ENCODE data around the gene PCNX2. TPM values are rescaled to one million over a fixed set of nuclear protein-coding genes. Genes with fewer than 3 reads are reported as not detected.

PCNX2 gene
- total RNA-seq, 1 experiment from 2014 or later = 18.6 TPM

DNA sequence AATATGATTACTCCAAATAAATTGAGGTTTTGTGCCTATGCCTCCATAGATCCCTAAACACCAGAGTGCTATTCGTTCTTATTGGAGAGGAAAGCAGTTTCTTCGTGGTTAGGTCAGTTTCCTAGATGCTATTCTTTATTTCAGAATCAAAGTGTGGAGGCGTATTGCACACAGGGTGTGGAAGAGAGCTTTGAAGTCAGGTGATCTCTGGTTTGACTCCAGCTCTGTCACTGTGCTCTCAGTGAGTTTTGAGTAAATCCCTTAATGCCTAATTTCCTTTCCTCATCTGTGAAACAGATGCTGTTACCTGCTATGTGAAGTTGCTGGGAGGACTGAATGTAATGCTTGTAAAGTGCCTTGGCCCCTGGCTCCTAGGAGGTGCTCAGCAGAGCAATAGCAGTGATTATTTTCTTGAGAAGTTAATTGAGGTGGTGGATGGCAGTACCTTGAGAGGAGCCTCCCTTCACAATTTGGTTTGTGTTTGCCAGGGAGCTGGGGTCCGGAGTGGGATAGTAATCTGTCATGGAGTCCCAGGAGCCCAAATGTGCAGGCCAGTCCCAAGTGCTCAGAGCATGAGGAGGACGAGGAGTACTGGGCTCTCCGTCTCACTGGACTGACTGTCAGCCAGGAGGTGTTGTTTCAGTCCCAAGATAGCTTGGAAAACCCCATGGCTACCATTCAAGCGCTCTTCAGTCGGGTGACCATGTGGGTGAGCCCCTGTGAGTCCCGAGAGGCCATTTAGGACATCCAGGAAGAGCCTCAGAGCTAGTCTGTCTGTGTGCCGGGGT, 330.2 kb downstream of the PCNX2 start:
- DNase-seq (ENCODE audit: low spot score) = no peak

DNA sequence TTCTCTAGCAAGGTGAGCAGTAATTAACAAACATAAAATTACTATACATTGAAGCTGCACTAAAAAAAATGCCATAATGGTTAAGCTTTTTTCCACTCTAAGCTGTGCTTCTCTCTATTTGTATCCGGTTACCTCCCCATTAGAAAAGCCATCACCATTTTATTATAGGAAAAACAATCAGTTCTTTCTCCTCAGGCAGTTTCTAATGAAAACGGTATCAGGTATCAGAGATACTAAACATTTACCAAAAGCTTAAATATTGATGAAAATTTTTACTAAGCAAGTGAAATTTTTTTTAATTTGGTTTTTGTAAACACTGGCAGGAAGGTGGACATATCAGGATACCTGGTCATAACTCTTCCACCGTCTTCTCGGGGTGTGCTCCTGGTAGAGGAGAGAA, 330.9 kb downstream of the PCNX2 start:
- no peak for DNase-seq (ENCODE audit: low spot score)

DNA sequence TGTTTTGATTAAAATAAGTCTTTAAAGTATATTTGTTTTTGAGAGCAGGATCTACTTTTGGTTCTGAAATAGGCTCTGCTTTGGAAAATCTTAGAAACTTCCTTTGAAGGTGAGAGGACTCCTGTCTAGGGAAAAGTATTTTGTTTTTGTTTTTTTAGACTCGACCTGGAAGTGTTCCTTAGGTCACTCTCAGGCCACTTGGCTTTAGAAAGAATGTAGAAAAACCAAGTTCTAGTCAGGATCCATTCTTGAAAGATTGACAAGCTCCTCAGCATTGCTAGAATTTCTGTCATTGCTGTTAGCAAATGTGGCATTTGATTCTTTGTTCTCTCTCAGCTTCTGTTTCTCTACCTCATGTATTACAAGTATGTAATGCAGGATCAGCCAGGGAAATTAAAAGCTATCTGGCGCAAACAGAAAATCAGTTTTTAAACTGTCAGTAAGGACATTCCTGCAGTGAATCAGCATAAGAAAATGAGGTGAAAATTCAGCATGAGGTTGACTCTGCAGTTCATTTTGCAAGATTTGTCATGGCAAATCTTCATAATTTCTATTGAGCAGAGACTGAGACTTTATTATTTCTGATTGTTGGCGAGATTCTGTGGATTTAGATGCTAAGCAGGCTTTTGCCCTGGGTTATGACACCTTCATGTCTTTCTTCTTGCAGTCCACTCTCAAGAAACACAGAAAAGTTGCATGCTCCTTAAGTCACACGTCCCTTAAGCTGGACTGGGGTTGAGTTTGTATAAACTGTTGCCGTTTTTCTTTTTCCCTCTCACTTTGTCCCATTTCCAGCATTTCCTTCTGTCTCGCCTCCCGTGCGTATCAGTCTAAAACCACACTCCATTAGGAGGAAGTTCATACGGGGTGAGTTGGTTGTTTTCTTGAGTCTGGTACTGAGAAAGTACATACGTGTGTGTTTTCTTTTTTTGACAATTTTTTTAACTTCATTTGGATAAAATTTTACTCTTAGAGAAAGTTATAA, 332.5 kb downstream of the PCNX2 start:
- DNase-seq (ENCODE audit: low spot score) = no peak

DNA sequence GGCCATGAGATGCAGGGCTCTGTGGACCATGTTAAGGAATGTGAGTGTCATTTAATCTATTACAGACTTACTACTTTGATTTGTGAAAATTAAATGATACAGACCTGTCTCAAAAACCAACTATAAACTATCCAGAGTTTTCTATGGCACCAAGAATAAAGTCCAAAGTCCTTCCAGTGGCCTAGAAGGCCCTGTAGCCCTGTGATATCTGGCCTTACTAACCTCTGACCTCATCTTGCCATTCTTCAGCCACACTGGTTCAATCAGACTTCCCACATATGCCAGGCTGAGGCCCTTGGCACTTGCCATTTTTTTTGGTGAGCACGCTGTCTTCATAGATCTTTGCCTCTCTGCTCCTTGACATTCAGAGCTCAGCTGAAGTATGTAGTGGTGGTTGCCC, 337.5 kb downstream of the PCNX2 start:
- DNase-seq (ENCODE audit: low spot score) = no peak

DNA sequence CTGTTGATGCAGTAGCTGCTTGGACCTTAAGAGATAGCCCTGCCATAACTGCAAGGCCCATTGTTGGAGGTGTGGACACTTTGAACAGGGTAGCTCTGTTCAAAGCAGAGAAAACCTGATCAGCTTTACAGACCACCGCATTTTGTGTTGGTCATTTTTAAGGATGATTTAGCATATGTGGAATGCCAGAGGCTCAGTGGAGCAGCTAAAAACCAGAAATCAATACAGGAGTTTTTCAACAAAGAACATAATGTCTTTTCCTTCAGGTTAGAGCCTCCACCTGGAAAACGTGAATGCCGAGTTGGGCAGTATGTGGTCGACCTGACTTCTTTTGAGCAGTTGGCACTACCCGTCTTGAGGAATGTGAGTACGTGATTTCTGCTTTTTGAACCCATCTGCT, 339.4 kb downstream of the PCNX2 start:
- DNase-seq (ENCODE audit: low spot score) = no peak

DNA sequence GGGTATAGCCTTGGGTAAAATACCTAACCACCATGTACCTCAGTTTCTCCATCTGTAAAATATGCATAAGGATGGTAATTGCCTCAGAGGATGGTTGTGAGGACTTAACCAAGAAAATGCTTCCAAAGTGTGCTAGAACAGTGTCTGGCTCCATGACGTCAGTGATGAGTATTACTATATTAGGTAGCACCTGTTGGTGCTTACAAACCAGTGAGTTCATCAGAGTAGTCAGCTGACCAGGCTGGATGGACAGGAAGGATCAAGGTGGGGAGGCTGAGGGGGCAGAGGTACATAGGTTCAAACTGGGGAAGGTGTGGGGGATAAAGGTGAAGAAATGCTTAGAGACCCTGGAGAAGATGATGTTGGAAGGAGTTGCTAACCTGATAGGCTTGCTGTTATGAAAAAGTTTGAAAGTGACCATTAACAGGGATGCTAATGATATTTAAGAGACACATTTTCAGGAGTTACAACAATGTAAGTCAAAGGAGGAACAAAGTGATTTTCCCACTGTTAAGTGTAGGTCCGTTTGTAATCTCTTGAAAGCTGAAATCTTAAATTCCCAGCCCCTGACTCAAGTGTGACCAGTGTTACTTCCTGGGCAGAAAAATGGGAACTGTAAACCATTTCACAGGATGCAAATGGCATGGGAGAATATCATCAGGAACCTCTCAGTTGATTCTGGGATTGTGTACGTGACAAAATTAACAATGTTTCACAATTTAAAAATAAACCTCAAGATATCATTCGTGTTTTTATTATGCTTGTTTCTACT, 340.7 kb downstream of the PCNX2 start:
- no peak for DNase-seq (ENCODE audit: low spot score)

DNA sequence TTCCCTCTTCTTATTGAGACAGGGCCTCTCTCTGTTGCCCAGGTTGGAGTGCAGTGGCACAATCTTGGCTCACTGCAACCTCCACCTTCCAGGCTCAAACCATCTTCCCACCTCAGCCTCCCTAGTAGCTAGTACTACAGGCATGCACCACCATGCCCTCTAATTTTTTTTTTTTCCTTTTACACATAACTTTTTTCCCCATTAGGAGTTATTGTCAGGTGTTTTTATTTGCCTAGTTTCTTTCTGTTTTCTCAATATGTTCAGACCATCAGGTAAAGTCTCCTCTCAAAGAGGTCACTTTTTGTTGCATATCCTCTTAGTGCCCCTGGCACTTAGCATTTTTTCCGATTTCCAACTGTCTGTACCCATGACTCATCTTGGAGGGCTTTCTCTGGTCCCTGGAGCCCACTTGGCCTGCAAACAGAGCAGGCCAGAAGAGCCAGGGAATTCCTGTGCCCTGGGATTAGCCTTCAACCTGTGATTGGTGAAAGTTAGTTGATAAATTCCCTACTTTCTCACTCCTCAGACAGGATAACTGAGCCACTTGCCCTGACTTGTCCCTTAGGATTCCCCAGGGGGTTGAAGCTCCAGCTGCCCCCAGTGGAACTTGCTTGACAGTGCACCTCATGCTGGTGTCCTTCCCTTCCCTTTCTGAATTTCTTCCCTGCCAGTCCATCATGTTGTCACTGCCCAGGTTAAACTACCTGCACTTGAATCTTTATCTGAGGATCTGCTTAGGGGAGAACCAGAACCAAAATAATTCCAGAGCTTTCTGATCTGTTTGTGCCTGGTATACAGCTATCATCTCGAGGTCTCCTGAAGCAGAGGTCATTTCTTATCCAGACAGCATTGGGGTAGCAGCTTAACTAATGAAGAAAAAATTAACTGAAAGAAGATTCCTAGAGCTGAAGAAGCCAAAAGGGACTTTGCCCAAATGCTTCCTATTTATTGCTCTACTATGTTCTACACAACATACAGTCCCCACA, 342.7 kb downstream of the PCNX2 start:
- peak; percentile 48 for DNase-seq (ENCODE audit: low spot score)

DNA sequence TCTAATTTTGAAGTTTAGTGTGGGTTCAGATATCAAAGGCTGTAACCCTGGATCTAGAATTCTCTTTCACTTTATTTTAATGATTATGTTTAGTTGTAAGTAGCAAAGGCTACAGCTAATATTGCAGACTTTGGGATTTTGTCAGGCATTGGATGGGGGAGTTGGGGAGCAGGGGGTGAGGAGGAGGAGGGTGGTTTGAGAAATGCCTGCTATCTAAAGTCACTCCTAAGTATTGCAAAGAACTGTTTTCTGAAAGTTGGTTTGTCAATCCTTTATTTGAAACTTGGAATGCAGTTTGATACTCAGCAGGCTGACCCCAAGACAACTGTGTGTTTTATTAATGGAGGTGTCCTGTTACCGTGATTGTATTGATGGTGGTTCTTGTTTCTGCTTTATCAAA, 343.9 kb downstream of the PCNX2 start:
- DNase-seq (ENCODE audit: low spot score) = no peak

DNA sequence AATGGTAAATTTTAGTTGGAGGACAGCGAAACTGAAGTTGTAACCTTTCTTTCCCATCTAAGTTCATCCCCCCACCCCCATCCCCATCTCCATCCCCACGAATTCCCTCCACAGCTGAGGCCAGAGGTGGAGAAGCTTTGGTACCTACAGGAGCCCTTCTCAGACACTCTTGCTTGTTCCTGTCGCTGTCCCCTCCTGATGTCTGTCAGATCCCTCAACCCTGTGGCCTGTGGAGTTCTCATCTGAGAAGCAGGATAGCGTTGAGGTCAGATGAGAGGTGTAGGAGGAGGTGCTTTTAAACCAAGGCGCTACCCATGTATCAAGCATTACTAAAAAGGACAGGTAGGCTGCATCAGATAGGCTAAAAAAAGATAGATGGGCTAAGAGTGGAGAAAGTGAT, 344.3 kb downstream of the PCNX2 start:
- peak; percentile 28 for DNase-seq (ENCODE audit: low spot score)

DNA sequence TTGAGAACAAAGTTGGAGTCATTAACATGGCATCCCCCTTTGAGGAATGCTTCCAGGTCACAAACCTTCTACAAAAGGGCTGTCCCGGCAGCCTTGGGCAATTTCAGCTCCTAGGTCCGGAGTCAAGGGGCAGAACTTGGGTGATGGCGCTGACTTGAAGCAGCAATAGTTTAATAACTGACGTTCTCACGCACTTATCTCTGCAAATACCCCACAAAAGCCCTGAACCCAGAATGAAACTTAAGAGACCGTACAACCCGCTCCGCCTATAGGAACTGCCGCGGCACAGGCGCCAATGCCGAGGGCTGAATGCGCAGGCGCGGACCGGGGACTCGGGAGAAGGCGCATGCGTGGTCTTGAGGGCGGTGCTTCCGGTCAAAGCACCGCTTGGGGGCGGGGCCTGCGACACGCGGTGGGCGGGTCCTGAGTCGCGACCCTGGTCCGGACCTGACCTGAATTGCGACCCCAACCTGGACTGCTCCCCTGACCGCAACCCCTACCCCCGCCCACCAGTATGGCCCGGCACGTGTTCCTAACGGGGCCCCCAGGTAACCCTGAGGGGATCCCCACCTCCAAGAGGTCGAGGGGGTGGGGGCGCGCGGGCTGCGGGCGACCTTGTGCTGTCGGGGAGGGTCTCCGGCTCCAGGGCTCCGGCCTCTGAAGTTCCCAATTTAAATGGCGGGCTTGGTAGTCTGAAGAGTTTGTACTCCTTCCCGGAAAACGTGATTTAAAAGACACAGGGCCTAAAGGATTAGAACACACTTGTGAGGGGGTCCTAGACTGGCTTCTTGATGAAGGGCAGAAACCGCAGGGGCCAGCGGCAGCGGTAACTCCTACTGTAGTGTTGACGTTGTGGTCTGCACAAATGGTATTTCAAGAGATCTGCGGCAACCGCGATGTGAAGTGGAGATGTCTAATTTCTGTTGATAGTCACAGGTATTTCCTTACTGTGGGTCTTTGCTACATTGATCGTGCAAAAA, 345.0 kb downstream of the PCNX2 start, which contains the start of gene NTPCR:
Gene NTPCR (plus strand): TSS at position 415 of the 980 bp plus-strand sequence. CDS start 100 bp downstream, at position 515.
- DNase-seq (ENCODE audit: low spot score) = peak; percentile 86

DNA sequence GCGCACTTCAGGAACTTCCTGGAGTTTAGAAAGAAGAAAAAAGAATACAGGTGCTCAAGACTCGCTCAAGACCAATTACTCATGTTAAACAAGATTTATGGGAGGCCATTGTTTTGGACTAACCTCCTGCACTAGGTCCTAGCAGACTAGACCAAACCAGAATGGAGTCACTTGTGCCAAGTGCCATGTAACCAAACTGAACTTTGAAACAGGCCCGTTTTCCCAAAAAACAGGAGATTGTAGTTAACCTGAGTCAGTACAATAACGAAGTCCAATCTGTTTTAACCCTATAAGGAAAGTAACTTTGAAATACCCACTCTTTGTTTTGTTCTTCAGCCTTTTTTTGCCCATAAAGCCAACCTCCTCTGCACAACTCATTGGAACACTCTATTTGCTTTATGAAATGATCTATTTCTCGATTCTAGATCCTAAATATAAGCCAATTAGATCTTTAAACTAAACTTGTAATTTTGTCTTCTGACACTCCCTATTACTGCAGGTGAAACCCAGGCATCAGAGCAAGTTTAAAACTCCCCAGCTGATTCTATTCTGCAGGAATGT, 345.8 kb downstream of the PCNX2 start:
- no peak for DNase-seq (ENCODE audit: low spot score)

DNA sequence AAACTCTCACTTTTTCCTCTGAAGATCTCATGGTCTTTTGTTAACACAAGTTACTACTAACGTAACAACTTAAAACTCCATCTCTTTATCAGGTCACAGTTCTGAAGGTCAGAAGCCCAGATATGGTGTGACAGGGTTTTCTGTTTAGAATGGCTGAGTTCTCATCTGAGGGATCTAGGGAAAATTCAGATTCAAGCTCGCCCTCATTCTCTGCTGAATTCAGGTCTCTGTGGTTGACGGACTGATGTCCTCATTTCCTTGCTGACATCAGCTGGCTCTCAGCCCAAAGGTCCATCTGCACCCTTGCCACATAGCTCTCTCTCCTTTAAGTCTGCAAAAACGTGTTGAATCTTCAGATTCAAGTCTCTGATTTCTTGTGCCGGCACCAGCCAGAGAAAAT, 351.2 kb downstream of the PCNX2 start:
- DNase-seq (ENCODE audit: low spot score) = no peak

DNA sequence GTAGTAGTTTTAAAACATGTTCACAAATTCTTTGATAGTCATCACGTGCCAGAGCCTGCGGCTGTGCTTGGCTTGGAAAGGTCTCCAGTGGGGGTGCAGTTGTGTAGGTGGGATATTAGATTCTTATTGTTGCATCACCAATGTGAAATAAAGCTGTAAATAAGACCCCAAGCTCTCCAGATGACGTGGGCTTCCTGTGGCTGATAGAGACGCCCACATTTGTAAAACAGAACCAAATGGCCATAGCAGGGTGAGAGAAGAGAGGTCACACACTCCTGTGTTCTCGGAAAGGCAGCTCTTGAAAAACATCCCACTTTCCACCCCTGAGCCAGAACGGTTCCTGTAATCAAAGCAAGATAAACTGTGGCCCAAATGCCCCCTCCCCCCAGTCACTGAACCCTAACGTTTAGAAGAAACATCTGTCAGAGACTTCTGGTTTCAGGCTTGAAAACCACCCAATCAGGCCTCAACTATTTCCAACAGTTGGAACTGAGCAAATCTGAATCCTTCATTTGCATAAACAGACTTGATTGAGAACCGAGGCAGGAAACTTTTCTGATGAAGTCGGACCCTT, 351.8 kb downstream of the PCNX2 start:
- DNase-seq (ENCODE audit: low spot score) = no peak

DNA sequence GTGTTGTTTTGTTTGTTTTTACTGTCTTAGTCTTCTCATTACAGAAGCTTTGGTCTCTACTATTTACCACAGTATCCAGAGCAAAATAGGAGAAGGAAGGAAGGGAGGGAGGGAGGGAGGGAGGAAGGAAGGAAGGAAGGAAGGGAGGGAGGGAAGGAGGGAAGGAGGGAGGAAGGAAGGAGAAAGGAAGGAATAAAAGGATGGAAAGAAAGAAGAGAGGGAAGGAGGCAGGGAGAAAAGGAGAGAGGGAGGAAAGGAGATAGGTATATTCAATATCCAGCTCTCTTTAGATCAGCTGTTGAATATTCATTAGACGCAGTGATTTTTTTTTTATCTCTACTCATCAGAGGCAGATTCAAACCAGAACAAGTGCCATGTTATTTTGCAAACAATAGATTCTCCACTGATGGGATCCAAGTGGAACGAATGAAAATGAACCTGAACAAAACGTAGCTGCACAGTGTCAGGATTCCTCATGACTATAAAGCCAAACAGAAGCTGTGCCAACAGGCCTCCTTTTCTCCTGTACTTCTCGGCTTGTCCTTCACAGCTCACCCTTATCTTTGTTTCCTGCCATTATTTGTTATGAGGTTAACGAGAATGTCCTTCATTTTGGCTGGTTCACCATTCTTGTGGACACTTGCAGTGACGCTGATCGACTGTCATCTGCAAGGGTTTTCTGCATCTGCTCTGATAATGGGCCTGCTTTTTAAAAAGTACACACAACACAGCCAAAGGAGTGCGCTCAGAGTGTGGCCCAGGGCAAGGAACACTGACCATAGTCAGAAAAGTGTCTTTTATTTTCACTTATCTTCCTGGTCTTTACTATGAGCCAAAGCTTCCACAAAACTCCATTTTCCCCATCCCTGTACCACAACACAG, 352.9 kb downstream of the PCNX2 start:
- DNase-seq (ENCODE audit: low spot score) = no peak

DNA sequence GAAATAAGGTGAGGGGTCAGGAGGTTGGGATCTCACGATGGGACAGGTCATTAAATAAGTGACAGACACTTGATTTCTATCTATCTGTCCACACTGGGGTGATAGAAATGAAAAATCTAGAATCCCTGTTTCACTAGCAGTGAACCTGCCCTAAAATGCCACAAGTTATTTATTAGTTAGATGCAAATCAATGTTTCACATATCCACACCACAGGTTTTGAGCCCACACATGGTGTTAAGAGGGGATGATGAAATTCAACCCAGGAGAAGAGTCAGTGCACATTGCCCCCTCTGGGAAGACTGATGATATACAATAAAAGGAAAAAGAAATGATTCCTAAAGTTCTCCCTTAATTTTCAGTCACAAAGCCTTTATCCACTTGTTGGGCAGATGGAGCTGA, 355.3 kb downstream of the PCNX2 start:
- DNase-seq (ENCODE audit: low spot score) = no peak

DNA sequence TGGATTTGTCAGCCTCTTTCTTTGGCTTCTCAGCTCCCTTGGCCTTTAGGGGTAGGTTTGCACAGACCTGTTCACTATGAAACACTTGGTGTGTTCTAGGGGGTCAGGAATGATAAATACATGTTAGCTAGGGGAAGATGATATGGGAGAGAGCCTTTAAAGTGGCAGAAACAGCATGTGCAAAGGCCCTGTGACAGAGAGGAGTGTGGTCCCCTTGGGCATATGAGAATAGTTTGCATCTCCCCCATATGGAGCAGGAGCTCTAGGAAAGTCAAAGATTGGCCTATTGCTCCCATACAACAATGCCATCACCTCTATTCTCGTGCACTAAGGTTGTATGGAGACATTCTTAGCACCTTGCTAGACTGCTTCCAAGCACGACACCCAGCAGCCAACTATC, 355.8 kb downstream of the PCNX2 start:
- no peak for DNase-seq (ENCODE audit: low spot score)

DNA sequence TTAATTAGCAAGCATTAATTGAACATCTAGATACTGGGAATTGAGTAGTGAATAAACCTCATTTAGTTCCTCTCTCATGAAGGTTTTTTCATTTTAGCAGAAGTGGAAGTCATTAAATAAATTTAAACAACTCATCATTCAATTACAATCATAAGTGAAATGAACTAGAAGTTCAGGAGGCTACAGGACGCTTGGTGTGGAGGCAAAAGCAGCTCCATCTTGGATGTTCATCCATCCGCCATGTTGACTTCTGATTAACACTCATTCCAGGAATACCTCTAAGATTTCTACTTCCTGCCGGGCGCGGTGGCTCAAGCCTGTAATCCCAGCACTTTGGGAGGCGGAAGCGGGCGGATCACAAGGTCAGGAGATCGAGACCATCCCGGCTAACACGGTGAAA, 356.6 kb downstream of the PCNX2 start:
- DNase-seq (ENCODE audit: low spot score) = no peak
